Measurements from ENCODE around the gene TAPBPL. TPM values are rescaled to one million over a fixed set of nuclear protein-coding genes. Genes with fewer than 3 reads are reported as not detected.
"Not testable (repeated sequence)": the region's sequence is repeated elsewhere in the genome, so short reads cannot be mapped to it uniquely, and the experiment has no call there.

Gene TAPBPL
- total RNA-seq, 2 donors from 2014 or later: 19.6 to 23.1 TPM

DNA sequence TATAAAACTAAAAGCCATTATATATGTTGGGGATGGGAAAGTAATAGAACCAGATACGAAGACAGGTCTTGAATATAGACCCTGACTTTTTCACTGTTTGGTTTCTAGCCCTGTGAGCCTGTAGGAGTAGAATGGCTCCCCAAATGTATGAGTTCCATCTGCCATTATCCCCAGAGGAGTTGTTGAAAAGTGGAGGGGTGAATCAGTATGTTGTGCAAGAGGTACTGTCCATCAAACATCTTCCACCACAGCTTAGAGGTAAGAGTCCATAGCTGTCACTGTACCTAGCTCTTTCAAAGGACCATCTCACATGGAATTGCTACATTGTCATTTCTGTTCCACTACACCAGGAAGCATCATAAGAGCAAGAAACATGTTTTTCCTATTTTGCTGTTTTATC is 43.1 kb downstream of the TAPBPL start:
- H3K27ac Mint-ChIP-seq: peak overlapping the region; percentile 93
- peaks cover 4% of the 10 kb centered on the region for H3K36me3 Mint-ChIP-seq (ENCODE audit: low read depth)
- no peaks in the 10 kb centered on the region for H3K9me3 ChIP-seq (ENCODE audit: control insufficient read depth, low read length, poor library complexity, severe bottlenecking)
- H3K4me3 Mint-ChIP-seq: peak overlapping the region; percentile 94
- H3K27me3 Mint-ChIP-seq: no peaks in the 10 kb centered on the region
- ATAC-seq (no peak), DNase-seq (no peak)
- peaks cover 31% of the 10 kb centered on the region for H3K4me1 Mint-ChIP-seq

- not testable (repeated sequence) for ATAC-seq
Observed at GRCh38 chr12:6497291-6497690, 45.4 kb downstream of the TAPBPL start.

DNA sequence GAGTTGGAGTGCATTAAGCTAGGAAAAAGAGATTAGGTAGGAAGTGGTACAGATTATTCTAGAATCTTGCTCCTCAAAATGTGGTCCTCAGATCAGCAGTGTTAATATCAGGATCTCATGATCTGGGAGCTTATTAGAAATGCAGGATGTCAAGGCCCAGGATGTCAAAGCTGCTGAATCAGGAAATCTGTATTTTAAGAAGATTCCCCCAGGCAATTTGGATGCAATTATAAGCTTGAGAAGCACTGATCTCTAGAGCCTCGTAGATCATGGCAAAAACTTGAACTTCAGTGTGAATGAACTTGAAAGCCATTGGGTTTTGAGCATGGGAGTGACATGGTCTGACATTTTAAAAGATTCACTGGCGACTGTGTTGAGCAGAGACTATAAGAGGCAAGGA is 48.6 kb downstream of the TAPBPL start:
- Mint-ChIP-seq H3K36me3 (ENCODE audit: low read depth) (no peaks in the 10 kb centered on the region), H3K4me1 (peaks cover 3% of the 10 kb centered on the region), H3K27me3 (no peaks in the 10 kb centered on the region), H3K4me3 (no peak overlapping the region), H3K27ac (no peak overlapping the region)
- no peaks in the 10 kb centered on the region for H3K9me3 ChIP-seq (ENCODE audit: control insufficient read depth, low read length, poor library complexity, severe bottlenecking)
- no peak for DNase-seq
- no peak for ATAC-seq

More at GRCh38 chr12:6497291-6497690, 45.4 kb downstream of the TAPBPL start:
- H3K4me1 Mint-ChIP-seq: peaks cover 25% of the 10 kb centered on the region
- not testable (repeated sequence) for DNase-seq; H3K9me3 ChIP-seq (ENCODE audit: control insufficient read depth, low read length, poor library complexity, severe bottlenecking); H3K27me3 Mint-ChIP-seq; H3K27ac Mint-ChIP-seq; H3K4me3 Mint-ChIP-seq; H3K36me3 Mint-ChIP-seq (ENCODE audit: low read depth)

GRCh38 chr12:6507102-6507998 is 55.5 kb downstream of the TAPBPL start:
- H3K9me3 ChIP-seq (ENCODE audit: control insufficient read depth, low read length, poor library complexity, severe bottlenecking): no peaks in the 10 kb centered on the region
- peaks cover 5% of the 10 kb centered on the region for H3K36me3 Mint-ChIP-seq (ENCODE audit: low read depth)
- H3K4me1 Mint-ChIP-seq: peaks cover 2% of the 10 kb centered on the region
- ATAC-seq (no peak), DNase-seq (no peak)
- H3K27me3 Mint-ChIP-seq: no peaks in the 10 kb centered on the region
- H3K27ac Mint-ChIP-seq: peak overlapping the region; percentile 54
- H3K4me3 Mint-ChIP-seq: no peak overlapping the region

DNA sequence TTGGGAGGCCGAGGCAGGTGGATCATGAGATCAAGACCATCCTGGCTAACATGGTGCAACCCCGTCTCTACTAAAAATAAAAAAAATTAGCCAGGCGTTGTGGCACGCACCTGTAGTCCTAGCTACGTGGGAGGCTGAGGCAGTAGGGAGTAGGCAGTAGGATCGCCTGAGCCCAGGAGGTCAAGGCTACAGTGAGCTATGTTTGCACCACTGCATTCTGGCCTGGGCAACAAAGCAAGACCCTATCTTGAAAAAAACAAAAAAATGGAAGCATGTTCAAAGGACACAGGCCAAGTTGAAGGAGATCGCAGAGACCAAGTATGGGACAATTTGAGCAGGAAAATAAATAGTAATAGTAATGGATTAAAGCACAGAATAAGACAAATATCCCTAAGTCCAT is 56.2 kb downstream of the TAPBPL start:
- no peak for DNase-seq
- Mint-ChIP-seq H3K27me3 (no peaks in the 10 kb centered on the region), H3K4me3 (no peak overlapping the region), H3K27ac (peak overlapping the region; percentile 54), H3K36me3 (ENCODE audit: low read depth) (peaks cover 11% of the 10 kb centered on the region), H3K4me1 (peaks cover 2% of the 10 kb centered on the region)
- ATAC-seq: no peak
- no peaks in the 10 kb centered on the region for H3K9me3 ChIP-seq (ENCODE audit: control insufficient read depth, low read length, poor library complexity, severe bottlenecking)

Other genes with a start within 250 kb of the TAPBPL start
- not detected for gene PLEKHG6, start 141.4 kb upstream of the TAPBPL start, total RNA-seq
- gene TNFRSF1A, start 110.0 kb upstream of the TAPBPL start, total RNA-seq: 10 to 100 TPM; 22.4 to 23.0 TPM
- gene SCNN1A, start 76.5 kb upstream of the TAPBPL start, total RNA-seq: 1 to 10 TPM; 2.1 to 2.8 TPM
- 1 to 10 TPM in 1 of 2 donors, under 1 TPM in 1; 0.47 to 1.4 TPM for gene LTBR, start 67.9 kb upstream of the TAPBPL start, total RNA-seq
- 10 to 100 TPM; 66.7 to 76.1 TPM for gene CD27, start 7.1 kb upstream of the TAPBPL start, total RNA-seq
- 10 to 100 TPM; 33.1 to 38.5 TPM for gene VAMP1, start 18.6 kb downstream of the TAPBPL start, total RNA-seq
- 10 to 100 TPM; 36.6 to 42.2 TPM for gene MRPL51, start 41.2 kb downstream of the TAPBPL start, total RNA-seq
- gene NCAPD2, start 42.1 kb downstream of the TAPBPL start, total RNA-seq: 10 to 100 TPM; 16.9 to 24.3 TPM
- 100 to 1,000 TPM; 640 to 695 TPM for gene GAPDH, start 82.5 kb downstream of the TAPBPL start, total RNA-seq
- 10 to 100 TPM; 29.3 to 37.3 TPM for gene IFFO1, start 104.0 kb downstream of the TAPBPL start, total RNA-seq
- gene NOP2, start 116.2 kb downstream of the TAPBPL start, total RNA-seq: 100 to 1,000 TPM in 1 of 2 donors, 10 to 100 TPM in 1; 90.0 to 122 TPM
- 100 to 1,000 TPM; 461 to 574 TPM for gene CHD4, start 155.3 kb downstream of the TAPBPL start, total RNA-seq
- gene LPAR5, start 183.9 kb downstream of the TAPBPL start, total RNA-seq: 1 to 10 TPM; 2.9 to 8.1 TPM
- gene ACRBP, start 195.4 kb downstream of the TAPBPL start, total RNA-seq: 10 to 100 TPM in 1 of 2 donors, 1 to 10 TPM in 1; 3.4 to 90.0 TPM
- gene ING4, start 211.1 kb downstream of the TAPBPL start, total RNA-seq: 10 to 100 TPM; 28.1 to 29.3 TPM
- 10 to 100 TPM; 62.9 to 66.3 TPM for gene ZNF384, start 237.3 kb downstream of the TAPBPL start, total RNA-seq
- 1 to 10 TPM; 1.3 to 1.9 TPM for gene PIANP, start 248.8 kb downstream of the TAPBPL start, total RNA-seq

Data from T-helper 17 cell (primary cell).